ENCODE results near the gene TSPAN13.

DNA sequence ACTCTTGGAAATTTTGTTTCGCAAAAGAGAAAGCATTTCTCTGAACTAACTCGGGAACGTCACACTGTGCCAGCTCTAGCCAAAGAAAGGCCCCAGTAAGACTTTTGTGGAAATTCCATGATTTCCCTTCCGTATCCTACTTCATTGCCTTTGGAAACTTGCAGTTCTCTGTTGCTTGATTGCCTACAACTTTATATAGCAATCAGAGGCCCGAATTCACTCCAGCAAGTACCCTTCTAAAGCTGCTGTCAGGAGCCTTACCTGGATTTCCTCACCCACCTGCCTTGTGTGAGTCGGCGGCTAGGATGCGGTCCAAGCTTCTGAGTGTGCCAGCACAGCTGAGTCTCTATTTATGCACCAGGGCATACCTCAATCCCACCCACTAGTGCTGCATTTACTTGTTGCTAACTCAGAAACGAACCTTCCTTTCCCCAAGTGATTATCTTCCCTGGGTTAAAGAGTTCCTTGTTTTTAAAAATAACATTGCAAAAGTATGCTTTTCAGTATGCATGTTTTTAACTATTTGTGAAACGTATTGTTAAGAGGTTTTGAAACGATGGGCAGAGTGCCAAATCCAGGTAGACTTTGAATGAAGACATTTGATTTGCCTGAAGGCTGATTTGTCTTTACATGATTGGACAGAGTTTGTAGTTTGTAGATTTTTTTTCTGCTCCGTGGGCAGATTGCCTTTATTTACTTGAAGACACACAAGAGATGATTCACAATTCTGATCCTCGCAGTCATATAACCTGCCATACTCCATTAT is 51.3 kb downstream of the TSPAN13 start, which contains the start of gene AGR2:
- peak; percentile 10 for TF ChIP-seq POLR2AphosphoS5 (IDR thresholded peaks at IDR 0.05)
- peak; percentile 50 for TF ChIP-seq POLR2A (IDR thresholded peaks at IDR 0.05)
